H1 (cell line): ENCODE results near the gene FBN3. TPM values are rescaled to one million over a fixed set of nuclear protein-coding genes. Genes with fewer than 3 reads are reported as not detected.

Experiments used
- BCL11A ChIP-seq, 2 experiments: IDR thresholded peaks; one replicate each; pipeline ENCODE4 v1.6.1; 2011; ENCODE audit warnings: low read depth in 2 of 2, low read length in 2 of 2, mild to moderate bottlenecking in 2 of 2
- GABPA ChIP-seq: IDR thresholded peaks from 2 replicates; pipeline ENCODE4 v1.6.1; 2011; ENCODE audit warnings: mild to moderate bottlenecking, low read length, moderate library complexity, borderline replicate concordance; ENCODE audit not compliant: insufficient read depth
- GTF2F1 ChIP-seq: IDR thresholded peaks from 2 replicates; pipeline ENCODE4 v1.6.1; 2012; ENCODE audit warnings: low read depth, low read length, improper control_type of control experiment, borderline replicate concordance
- JUN ChIP-seq: IDR thresholded peaks from 2 replicates; pipeline ENCODE4 v1.6.1; 2011; ENCODE audit warnings: low read depth, mild to moderate bottlenecking, improper control_type of control experiment, low read length
- NANOG ChIP-seq: IDR thresholded peaks from 2 replicates; pipeline ENCODE4 v1.6.1; 2011; ENCODE audit warnings: low read length, low read depth, mild to moderate bottlenecking, inconsistent platforms; ENCODE audit not compliant: insufficient read depth, poor library complexity, severe bottlenecking
- RBBP5 ChIP-seq: IDR thresholded peaks from 2 replicates; pipeline ENCODE4 v1.7.1; 2012; ENCODE audit warnings: low read depth, mild to moderate bottlenecking, inconsistent platforms, low read length, moderate library complexity, borderline replicate concordance
- RNF2 ChIP-seq: fragments of 200-900, 300-1000 bp; sonication (generic); IDR thresholded peaks from 2 replicates; pipeline ENCODE4 v1.7.1; 2016; ENCODE audit warnings: borderline replicate concordance, low read depth, mild to moderate bottlenecking, antibody characterized with exemption, low read length; ENCODE audit not compliant: poor library complexity, severe bottlenecking; ENCODE audit errors: missing control alignments
- RXRA ChIP-seq: IDR thresholded peaks from 2 replicates; pipeline ENCODE4 v1.6.1; 2011; ENCODE audit warnings: low read depth, mild to moderate bottlenecking, low read length, moderate library complexity; ENCODE audit not compliant: insufficient read depth
- SP2 ChIP-seq: IDR thresholded peaks from 2 replicates; pipeline ENCODE4 v1.6.1; 2012; ENCODE audit warnings: mild to moderate bottlenecking, low read length, inconsistent platforms
- polyA plus RNA-seq, 7 experiments: library from polyadenylated mRNA; depleted of rRNA in 3 of 7; stranded (reverse) in 5 of 7; unstranded in 2 of 7; fragments of >200 nt in 5 of 7; fragments of 200-250 nt in 2 of 7; gene quantifications; 1 replicate in 5 of 7; 2 replicates in 1 of 7; 4 replicates in 1 of 7; pipeline versions ENCODE4 v1.2.1 to v1.2.3, GENCODE V29; 2011 to 2013; ENCODE audit warnings: missing spikeins in 2 of 7, mixed read lengths in 2 of 7
- total RNA-seq: library from RNA; stranded (reverse); fragmentation: NEBNext Ultra II Directional; extraction: Animal tissue kit (Norgen Biotek cat#: 25700); gene quantifications from 2 replicates; pipeline ENCODE4 v1.2.1, GENCODE V29; 2021
- TF ChIP-seq, protein P1 (sequence below): IDR thresholded peaks from 2 replicates; pipeline ENCODE4 v1.6.1; 2011; ENCODE audit warnings: low read depth, mild to moderate bottlenecking, low read length; ENCODE audit not compliant: insufficient read depth
- TF ChIP-seq, protein P2 (sequence below): IDR thresholded peaks from 2 replicates; pipeline ENCODE4 v1.6.1; 2012; ENCODE audit warnings: inconsistent platforms

Gene FBN3
- total and polyA plus RNA-seq, 2 of the 8 experiments (the other 6 are each of a cell fraction or from before 2014, with no cell fraction given) = 37.1 to 38.7 TPM

DNA sequence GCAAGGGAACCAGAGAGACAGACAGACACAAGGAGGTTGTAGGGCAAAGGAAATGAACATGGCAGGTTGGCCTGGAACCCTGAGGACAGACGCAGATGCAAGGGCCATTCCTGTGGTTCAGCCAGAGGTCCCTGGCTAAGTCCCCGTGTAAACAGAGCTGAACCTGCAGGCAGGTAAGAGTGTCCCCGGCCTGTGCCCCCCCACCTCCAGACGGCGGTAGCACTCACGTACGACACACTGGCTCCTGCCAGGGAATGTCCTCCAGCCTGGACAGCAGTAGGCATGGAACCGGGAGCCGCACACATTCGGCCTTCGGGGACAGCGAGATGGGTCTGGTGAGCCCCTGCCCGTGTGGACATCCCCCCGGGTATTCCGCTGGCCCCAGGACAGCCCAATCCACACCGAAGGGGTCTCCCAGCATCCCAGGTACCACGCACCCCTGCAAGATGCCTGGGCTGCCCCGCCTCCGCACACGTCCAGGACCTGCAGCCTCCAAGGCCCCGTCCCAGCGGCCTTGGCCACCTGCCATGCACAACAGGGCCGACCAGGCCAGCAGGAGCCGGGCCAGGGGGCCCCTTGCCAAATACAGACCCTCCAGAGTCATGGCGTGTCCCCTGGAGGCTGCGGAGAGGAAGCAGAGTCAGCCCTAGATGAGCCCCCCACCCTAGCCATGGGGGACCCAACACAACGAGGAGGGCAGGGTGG lies 2.4 kb downstream of the FBN3 start (continued):
- TF ChIP-seq GABPA = no peak
- TF ChIP-seq, protein P1, sequence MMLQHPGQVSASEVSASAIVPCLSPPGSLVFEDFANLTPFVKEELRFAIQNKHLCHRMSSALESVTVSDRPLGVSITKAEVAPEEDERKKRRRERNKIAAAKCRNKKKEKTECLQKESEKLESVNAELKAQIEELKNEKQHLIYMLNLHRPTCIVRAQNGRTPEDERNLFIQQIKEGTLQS = no peak
- no peak for TF ChIP-seq RXRA
- TF ChIP-seq RNF2 = no peak
- TF ChIP-seq, protein P2, sequence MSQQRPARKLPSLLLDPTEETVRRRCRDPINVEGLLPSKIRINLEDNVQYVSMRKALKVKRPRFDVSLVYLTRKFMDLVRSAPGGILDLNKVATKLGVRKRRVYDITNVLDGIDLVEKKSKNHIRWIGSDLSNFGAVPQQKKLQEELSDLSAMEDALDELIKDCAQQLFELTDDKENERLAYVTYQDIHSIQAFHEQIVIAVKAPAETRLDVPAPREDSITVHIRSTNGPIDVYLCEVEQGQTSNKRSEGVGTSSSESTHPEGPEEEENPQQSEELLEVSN = no peak
- TF ChIP-seq SP2 = no peak
- TF ChIP-seq GTF2F1 = no peak
- TF ChIP-seq RBBP5 = no peak
- no peak for TF ChIP-seq BCL11A (IDR thresholded peaks at IDR 0.05; ENCODE audit: low read depth in 2 of 2, low read length in 2 of 2)
- no peak for TF ChIP-seq JUN
- TF ChIP-seq NANOG = no peak
- TF ChIP-seq, all 59 proteins: peak for 0
